Smooth muscle cell (in vitro differentiated cells): ENCODE measurements around the gene ALS2. TPM values are rescaled to one million over a fixed set of nuclear protein-coding genes. Genes with fewer than 3 reads are reported as not detected.

Experiments used
- DNase-seq: peaks from one replicate; lab custom pipeline; 2025; ENCODE audit not compliant: unreplicated experiment; lab: John Stamatoyannopoulos, UW
- H2AFZ ChIP-seq: fragments of 200-600 bp; sonication (generic); 2 replicates; pipeline ENCODE4 v1.6.0; 2016; ENCODE audit warnings: antibody characterized with exemption, low read depth, mild to moderate bottlenecking
- H3F3A ChIP-seq: fragments of 200-600 bp; sonication (generic); 2 replicates; pipeline ENCODE4 v1.6.0; 2017; ENCODE audit warnings: antibody characterized with exemption, low read depth
- H3K27ac ChIP-seq: fragments of 200-600 bp; sonication (generic); 2 replicates; pipeline ENCODE4 v1.5.1; 2016; ENCODE audit warnings: low read depth, mild to moderate bottlenecking
- H3K27me3 ChIP-seq: fragments of 200-600 bp; sonication (generic); 2 replicates; pipeline ENCODE4 v1.6.1; 2016; ENCODE audit warnings: low read depth, mild to moderate bottlenecking
- H3K36me3 ChIP-seq: fragments of 200-600 bp; sonication (generic); 2 replicates; pipeline ENCODE4 v1.5.1; 2016; ENCODE audit warnings: low read depth
- H3K4me1 ChIP-seq: fragments of 200-600 bp; sonication (generic); 2 replicates; pipeline ENCODE4 v1.5.1; 2016; ENCODE audit warnings: low read depth
- H3K4me2 ChIP-seq: fragments of 200-600 bp; sonication (generic); 2 replicates; pipeline ENCODE4 v1.6.0; 2016; ENCODE audit warnings: mild to moderate bottlenecking
- H3K4me3 ChIP-seq: fragments of 200-600 bp; sonication (generic); 2 replicates; pipeline ENCODE4 v1.5.1; 2016; ENCODE audit warnings: mild to moderate bottlenecking
- H3K79me2 ChIP-seq: fragments of 200-600 bp; sonication (generic); 2 replicates; pipeline ENCODE4 v1.6.0; 2016; ENCODE audit warnings: low read depth, mild to moderate bottlenecking
- H3K9ac ChIP-seq: fragments of 200-600 bp; sonication (generic); 2 replicates; pipeline ENCODE4 v1.6.0; 2016; ENCODE audit warnings: low read depth
- H3K9me3 ChIP-seq: fragments of 200-600 bp; sonication (generic); replicated peaks from 2 replicates; pipeline ENCODE4 v1.5.1; 2016; ENCODE audit warnings: low read depth
- H4K20me1 ChIP-seq: fragments of 200-600 bp; sonication (generic); 2 replicates; pipeline ENCODE4 v1.6.0; 2016; ENCODE audit warnings: low read depth
- WGBS: methylation state at CpG from one replicate; pipeline ENCODE4 v1.1.7; 2016; ENCODE audit warnings: low lambda C conversion rate; 5-methylcytosine and 5-hydroxymethylcytosine counted together
- polyA plus RNA-seq: library from polyadenylated mRNA; unstranded; fragments of >200 nt; fragmentation: Nextera tagmentation; extraction: Ambion mirVana; gene quantifications from 2 replicates; pipeline ENCODE4 v1.2.1, GENCODE V29; 2016
- total RNA-seq: library from RNA; depleted of rRNA; stranded (reverse); fragments of >200 nt; gene quantifications from 2 replicates; pipeline ENCODE4 v1.2.3, GENCODE V29; 2014
- TF ChIP-seq, protein P1 (sequence below): fragments of 200-600 bp; sonication (generic); IDR thresholded peaks from 2 replicates; pipeline ENCODE4 v1.5.1; 2017; ENCODE audit warnings: borderline replicate concordance, mild to moderate bottlenecking, antibody characterized with exemption; ENCODE audit not compliant: insufficient read depth, poor library complexity, severe bottlenecking

The ALS2 gene
- total and polyA plus RNA-seq, 2 experiments from 2014 or later = 11.0 to 24.4 TPM

DNA sequence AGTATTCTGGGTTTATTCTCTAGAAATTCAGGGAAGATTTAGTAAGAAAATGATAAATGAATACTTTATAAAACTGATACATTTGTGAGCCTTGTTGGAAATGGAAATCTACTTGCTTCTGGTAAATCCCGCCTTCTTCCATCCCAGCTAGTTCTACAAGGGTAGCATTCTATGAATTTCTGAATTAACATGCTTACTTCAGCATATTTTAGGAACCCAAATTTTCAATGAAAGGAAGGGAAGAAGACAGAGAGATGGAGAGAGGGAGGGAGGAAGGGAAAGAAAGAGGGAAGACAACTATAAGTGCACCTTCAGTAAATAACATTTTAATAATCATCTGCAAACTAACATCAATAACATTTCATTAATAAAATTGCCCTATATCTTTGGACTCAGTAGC lies 110.9 kb downstream of the ALS2 start:
- no peaks in the 10 kb centered on the region for H3K27me3 ChIP-seq
- TF ChIP-seq, protein P1, sequence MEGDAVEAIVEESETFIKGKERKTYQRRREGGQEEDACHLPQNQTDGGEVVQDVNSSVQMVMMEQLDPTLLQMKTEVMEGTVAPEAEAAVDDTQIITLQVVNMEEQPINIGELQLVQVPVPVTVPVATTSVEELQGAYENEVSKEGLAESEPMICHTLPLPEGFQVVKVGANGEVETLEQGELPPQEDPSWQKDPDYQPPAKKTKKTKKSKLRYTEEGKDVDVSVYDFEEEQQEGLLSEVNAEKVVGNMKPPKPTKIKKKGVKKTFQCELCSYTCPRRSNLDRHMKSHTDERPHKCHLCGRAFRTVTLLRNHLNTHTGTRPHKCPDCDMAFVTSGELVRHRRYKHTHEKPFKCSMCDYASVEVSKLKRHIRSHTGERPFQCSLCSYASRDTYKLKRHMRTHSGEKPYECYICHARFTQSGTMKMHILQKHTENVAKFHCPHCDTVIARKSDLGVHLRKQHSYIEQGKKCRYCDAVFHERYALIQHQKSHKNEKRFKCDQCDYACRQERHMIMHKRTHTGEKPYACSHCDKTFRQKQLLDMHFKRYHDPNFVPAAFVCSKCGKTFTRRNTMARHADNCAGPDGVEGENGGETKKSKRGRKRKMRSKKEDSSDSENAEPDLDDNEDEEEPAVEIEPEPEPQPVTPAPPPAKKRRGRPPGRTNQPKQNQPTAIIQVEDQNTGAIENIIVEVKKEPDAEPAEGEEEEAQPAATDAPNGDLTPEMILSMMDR = no peak
- WGBS = 97% methylated on average over 1 of the region's 1 CpG
- no peaks in the 10 kb centered on the region for H3K36me3 ChIP-seq
- DNase-seq = no peak
- no peak overlapping the region for H3K4me3 ChIP-seq
- H4K20me1 ChIP-seq = no peaks in the 10 kb centered on the region
- H3K79me2 ChIP-seq = no peaks in the 10 kb centered on the region
- no peaks in the 10 kb centered on the region for H3K9me3 ChIP-seq
- H2AFZ ChIP-seq = no peak overlapping the region
- H3F3A ChIP-seq = no peaks in the 10 kb centered on the region
- no peak overlapping the region for H3K27ac ChIP-seq
- H3K4me2 ChIP-seq = no peak overlapping the region
- no peak overlapping the region for H3K9ac ChIP-seq
- no peaks in the 10 kb centered on the region for H3K4me1 ChIP-seq

DNA sequence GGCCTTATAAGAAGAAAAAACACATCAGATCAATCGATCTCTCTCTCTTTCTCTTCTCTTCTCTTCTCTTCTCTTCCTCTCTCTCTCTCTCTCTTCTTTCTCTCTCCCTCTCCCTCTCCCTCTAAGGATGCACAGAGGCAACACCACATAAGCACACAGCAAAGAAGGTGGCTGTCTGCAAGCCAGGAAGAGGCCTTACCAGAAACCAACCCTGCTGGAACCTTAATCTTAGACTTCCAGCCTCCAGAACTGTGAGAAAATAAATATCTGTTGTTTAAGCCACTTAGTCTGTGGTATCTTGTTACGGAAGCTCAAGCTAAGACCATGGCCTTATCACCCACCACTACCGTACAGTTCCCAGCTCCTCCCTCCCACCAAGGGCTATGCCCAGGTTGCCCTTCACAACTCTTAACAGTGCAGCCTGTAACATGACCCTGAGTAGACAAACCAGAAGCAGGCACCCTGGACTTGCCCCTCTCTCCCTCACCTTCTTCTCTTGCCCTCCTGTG lies 112.3 kb downstream of the ALS2 start:
- H3K36me3 ChIP-seq = no peaks in the 10 kb centered on the region
- H3K9me3 ChIP-seq = no peaks in the 10 kb centered on the region
- H3K27me3 ChIP-seq = no peaks in the 10 kb centered on the region
- H3K9ac ChIP-seq = no peak overlapping the region
- no peaks in the 10 kb centered on the region for H3K4me1 ChIP-seq
- 49% methylated on average over 3 of the region's 3 CpGs for WGBS
- DNase-seq = no peak
- no peaks in the 10 kb centered on the region for H3K79me2 ChIP-seq
- H3K4me2 ChIP-seq = no peak overlapping the region
- H4K20me1 ChIP-seq = no peaks in the 10 kb centered on the region
- no peak overlapping the region for H3K4me3 ChIP-seq
- no peak overlapping the region for H2AFZ ChIP-seq
- TF ChIP-seq, protein P1 = no peak
- no peak overlapping the region for H3K27ac ChIP-seq
- no peaks in the 10 kb centered on the region for H3F3A ChIP-seq

DNA sequence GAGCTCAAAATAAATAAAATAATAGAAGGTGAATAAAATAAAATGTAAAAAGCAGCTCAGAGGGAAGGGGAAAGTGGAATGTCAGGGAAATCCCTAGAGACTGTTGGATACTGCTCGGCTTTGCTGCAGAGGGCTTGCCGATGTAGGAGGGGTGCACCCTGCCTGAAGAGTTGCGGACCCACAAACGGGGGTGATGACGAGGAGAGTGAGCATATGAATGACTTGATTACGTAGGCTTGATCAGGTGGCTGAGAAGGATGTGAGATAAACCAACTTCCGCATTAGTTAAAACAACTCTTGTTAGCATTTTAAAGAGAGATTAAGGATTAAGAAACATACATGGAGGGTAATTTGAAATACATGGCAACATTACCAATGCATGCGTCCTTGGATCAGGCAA lies 116.4 kb downstream of the ALS2 start:
- TF ChIP-seq, protein P1 = no peak
- no peaks in the 10 kb centered on the region for H3K79me2 ChIP-seq
- no peak overlapping the region for H3K9ac ChIP-seq
- H3K27ac ChIP-seq = no peak overlapping the region
- H2AFZ ChIP-seq = no peak overlapping the region
- WGBS = 88% methylated on average over 8 of the region's 8 CpGs
- H4K20me1 ChIP-seq = no peaks in the 10 kb centered on the region
- H3F3A ChIP-seq = no peaks in the 10 kb centered on the region
- DNase-seq = no peak
- no peaks in the 10 kb centered on the region for H3K4me1 ChIP-seq
- H3K27me3 ChIP-seq = no peaks in the 10 kb centered on the region
- no peaks in the 10 kb centered on the region for H3K9me3 ChIP-seq
- H3K36me3 ChIP-seq = no peaks in the 10 kb centered on the region
- H3K4me2 ChIP-seq = no peak overlapping the region
- no peak overlapping the region for H3K4me3 ChIP-seq

DNA sequence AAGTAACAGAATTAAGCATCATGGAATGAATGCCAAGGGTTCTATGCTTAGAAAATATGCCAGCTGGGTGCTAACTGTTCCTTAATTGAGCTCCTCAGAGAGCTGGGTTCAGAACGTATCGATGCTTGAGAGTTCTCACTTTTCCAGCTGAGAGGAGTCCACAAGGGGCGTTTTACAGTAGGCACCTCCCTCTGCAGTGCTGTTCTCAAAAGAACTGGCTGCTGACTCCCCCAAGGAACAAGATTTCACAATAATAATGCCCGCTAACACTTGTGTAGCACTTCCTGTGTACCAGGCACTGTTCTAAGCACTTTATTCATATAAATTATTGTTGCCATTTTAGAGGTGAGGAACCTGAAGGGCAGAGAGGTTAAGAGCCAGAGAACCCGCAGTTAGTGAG lies 119.4 kb downstream of the ALS2 start:
- H3K27ac ChIP-seq = no peak overlapping the region
- H3K4me1 ChIP-seq = no peaks in the 10 kb centered on the region
- no peaks in the 10 kb centered on the region for H3K79me2 ChIP-seq
- H3K4me3 ChIP-seq = no peak overlapping the region
- H3K9ac ChIP-seq = no peak overlapping the region
- no peak overlapping the region for H2AFZ ChIP-seq
- H4K20me1 ChIP-seq = no peaks in the 10 kb centered on the region
- TF ChIP-seq, protein P1 = no peak
- H3F3A ChIP-seq = no peaks in the 10 kb centered on the region
- H3K27me3 ChIP-seq = no peaks in the 10 kb centered on the region
- H3K36me3 ChIP-seq = no peaks in the 10 kb centered on the region
- no peak overlapping the region for H3K4me2 ChIP-seq
- 75% methylated on average over 5 of the region's 5 CpGs for WGBS
- DNase-seq = no peak
- no peaks in the 10 kb centered on the region for H3K9me3 ChIP-seq
